Right hindlimb (tissue), 1 donor: ENCODE measurements around the gene TBC1D3B.
"Not testable (repeated sequence)": the region's sequence is repeated elsewhere in the genome, so short reads cannot be mapped to it uniquely, and the experiment has no call there.

ENCODE experiments used
- DNase-seq: peaks from one replicate; pipeline ENCODE4 v3.0.0-alpha.2; 2018

TBC1D3B gene

DNA sequence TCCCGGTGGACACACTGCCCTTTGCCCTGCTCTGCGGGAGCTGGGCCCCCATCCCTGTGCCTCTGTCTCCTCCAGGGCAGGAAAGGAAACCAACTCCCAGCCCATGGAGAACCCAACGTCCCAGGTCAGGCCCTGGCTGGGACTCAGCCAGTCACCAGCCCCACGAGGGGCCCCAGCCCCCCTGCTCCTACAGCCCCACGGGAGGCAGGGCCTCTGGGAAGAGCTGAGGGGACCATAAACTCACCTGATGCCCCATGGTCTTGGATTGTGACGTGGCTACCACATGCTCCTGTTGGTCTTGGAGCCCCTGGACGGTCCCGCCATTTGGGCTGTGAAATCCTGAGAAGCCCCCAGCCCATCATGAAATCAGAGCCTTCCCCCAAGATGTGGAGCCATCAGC is 7.6 kb downstream of the TBC1D3B start:
- not testable (repeated sequence) for DNase-seq

DNA sequence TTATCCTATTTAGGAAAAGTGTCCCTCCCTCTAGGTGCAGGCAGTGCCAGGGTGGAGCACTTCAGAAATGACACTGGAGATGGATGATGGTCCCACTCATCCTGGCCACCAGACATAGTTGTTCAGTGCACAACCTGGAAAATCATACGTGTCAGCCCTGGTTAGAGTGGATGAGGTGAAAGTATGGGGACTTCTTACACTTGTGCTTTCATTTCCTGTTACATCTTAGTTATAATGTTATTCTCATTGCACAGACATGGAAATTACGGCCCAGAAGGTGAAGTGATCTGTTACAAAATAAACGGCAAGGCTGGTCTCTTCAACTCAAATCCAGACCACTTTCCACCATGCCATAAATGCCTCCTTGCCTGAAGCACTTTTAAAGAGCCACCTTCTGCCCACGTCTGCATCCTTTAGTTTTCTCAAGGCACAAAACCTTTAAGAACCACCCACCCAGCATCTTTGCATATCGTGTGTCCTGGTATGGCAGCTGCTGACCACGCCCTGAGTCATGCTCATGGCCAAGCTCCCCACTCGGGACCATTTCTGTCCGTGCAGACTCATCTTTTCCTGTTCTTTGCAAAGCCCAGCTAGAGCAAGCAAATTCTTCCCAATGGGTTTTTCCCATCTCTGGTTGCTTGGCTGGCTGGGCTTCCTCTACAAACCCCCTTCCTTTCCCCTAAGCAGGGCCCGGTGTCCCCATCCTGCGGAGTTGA is 22.4 kb downstream of the TBC1D3B start:
- DNase-seq = no peak

DNA sequence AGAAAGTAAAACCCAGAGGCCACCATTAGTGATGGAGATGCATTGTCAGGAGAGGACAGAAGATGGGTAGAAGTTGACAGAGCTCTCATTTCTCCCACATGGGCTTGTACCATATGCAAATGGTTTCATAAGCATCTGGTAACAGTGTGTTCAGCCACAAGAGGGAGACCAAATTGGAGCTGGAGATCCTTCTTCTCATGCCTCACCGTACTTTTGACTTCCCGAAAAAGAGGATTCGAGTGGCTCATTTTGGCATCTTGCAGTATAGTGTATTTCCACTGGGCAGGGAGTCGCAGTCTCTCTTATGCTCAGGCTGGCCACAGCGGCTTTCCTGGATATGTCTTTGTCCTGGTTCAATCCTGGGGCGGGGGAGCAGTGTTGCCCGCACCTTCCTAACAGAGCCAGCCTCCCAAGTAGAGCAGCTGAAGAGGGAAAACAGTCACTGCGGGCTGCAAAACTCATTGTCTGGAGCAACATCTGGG is 23.8 kb downstream of the TBC1D3B start:
- no peak for DNase-seq

DNA sequence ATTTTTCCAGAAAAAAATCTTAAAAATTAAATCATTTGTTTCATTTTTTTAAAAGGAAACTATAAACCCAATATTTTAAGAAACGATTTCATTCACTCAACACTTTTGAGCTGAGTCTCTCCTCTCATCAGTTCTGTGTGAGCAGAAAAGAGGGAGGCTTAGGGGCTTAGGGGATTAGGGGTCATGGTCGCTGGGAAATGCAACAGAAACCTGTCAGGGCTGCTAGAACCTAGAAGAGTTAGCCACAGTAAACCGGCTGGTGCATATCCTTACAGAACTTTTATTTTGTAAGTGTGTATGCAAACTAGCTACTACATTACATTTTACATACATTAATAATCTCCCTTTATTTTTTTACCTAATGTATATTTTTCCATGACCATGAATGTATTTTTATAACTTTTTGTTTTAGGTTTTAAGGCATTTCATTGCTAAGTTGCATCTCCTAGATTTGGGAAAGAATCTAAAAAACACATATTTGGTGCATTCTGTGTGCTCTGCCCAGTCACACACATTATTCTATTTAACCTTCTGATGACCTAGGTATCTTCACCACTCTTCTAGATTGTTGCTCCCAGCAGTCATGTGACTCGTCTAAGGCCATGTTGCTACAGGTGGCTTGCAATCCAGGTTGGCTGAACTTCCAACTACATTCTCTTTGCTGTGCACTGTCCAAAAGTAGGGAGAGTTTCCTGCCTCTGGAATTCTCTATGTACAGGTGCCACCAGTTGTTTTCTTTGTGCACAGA is 24.4 kb downstream of the TBC1D3B start:
- no peak for DNase-seq

DNA sequence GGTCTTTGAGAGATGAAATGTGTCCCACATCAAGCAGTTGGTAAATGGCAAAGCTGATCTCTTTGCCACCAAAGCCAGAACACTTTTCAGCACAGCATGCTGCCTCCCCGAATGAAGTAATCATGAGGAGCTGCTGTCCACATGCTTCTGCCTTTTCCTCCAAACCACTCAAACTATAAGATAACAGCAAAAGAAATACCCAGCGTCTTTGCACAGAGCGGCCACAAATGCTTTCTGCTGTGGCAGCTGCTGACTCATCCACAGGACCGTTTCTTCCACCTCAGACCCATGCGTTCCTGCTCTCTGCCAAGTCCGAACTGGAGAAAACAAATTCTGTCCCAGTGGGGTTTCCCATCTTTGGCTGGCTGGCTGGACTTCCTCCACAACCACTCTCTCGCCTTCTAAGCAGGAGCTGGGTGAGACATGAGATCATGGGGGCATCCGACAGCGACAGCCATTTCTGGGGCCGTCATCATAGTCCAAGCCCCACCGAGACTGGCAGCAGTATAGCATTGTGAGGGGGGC is 27.1 kb downstream of the TBC1D3B start:
- no peak for DNase-seq

DNA sequence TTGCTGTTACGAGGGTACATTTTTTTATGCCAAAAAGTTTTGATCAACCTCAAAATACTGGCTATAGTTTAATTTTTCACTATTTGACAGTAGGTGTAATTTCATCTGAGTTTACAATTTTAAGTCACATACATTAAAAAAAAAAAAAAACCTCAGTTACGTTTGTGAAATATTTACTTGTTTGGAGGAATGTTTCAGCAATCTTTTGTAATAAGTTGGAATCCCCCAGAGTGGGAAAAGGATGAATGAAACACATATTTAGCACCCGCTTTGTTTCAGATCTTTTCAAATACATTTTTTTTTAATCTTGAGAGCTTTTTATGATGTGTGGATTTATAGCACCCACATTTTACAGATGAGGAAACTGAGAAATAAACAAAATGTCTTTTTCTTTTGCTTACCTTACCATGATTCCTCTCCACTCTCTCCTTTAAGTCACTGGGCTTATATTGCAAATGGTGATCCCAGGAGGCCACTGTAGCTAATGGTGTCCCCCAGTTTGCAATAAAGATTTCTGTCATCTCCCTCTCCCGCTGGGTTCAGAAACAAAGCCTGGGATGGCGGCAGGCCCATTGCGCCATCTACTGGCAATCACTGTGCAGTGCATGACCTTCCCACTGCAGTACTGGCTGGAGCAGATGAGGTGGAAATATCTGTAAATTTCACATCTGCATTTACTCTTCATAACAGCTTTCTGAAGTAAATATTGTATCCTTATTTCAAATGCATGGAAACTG is 27.7 kb downstream of the TBC1D3B start:
- DNase-seq = peak; percentile 69

DNA sequence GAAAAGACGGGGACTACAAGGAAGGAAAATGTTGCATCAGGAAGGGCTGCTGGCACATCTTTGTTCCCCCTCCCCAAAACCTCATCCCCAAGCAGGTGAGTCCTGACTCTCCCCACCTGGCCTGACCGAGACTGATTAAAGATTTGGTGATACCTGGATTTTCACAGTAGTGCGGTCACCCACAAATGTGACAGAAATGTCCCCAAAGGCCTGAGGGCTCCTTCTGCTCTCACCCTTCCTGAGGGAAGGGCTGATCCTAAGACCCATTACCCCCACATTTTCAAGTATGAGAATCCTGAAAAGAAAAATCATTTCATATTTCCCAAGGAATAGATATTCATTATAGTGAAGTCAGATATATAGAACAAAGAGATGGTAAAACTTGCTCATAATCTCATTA is 28.8 kb downstream of the TBC1D3B start:
- no peak for DNase-seq

DNA sequence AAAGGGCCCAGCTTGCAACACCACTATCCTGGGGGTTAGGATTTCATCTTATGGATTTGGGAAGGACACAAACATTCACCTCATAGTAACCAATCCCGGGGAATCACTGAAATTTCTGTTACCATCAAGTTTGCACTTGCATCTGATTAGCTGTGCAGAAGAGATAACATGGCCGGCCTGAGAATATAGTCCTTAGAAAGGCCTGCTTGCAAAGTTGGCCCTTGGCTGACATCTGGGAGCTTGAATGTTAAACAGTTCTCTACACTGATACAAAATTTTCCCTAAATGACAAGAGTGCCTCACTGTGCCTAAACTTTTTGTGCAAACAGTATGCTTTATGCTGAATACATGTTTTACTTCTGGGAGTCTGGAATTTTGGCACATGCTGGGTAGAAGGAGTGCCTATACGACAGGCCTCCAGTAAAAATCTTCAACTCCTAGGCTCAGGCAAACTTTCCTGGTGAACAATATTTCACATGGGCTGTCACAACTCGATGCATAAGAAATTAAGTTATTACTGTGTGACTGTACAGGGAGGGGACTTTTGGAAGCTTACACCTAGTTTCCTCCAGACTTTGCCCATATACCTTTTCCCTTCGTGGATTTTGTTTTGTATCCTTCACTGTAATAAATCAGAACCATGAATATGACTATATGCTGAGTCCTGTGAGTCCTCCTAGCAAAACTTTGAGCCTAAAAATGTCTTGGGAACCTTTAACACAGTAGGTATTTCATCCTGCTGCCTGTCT is 31.3 kb downstream of the TBC1D3B start:
- DNase-seq = no peak

DNA sequence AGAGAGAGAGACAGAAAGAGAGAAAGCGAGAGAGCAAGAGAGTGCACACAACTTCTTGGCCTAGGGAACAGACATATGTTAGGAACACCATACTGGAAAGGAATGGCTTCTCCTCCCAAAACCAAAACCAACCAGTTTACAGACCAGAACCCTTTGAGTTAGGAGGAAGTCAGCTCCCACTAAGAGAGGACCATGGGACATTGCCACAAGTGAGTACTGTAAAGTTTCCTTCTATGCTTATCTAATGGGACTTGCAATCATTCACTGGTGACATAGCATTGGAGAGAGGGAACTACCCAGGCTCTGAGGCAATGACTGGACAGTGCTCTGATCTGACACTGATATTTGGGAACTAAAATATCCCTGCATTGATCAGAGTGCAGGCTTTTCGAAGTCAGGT is 32.4 kb downstream of the TBC1D3B start:
- DNase-seq = no peak

DNA sequence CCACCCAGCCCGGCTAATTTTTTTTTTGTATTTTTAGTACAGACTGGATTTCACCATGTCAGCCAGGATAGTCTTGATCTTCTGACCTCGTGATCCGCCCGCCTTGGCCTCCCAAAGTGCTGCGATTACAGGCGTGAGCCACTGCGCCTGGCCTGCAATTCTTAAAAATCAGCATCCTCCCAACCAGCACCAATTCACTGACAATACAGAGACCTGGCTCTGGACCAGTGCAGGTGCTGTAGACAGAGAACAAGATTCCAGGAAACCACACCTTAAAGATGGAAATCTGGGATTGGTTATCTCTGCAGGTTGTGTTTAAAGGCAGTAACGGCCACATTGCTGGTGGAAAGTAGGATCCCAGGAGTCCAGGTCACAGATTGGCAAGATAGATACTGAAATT is 33.6 kb downstream of the TBC1D3B start:
- DNase-seq = no peak

DNA sequence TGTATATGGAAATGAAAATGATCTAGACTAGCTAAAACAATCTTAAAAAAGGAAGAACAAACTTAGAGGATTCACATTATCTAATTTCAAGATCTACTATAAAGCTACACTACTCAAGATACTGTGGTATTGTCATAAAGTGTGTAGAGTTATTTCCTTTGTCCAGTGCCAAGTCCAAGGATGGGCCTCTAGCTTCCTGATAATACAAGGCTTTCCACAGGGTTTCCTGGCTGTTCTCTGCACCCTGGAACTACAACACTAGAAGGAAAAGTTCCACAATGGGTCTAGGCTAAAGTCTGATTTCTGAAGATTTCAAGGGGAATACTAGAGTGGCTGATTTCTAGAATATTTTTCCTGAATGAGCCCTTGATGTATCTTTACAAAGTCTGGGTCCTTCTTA is 34.2 kb downstream of the TBC1D3B start:
- no peak for DNase-seq

DNA sequence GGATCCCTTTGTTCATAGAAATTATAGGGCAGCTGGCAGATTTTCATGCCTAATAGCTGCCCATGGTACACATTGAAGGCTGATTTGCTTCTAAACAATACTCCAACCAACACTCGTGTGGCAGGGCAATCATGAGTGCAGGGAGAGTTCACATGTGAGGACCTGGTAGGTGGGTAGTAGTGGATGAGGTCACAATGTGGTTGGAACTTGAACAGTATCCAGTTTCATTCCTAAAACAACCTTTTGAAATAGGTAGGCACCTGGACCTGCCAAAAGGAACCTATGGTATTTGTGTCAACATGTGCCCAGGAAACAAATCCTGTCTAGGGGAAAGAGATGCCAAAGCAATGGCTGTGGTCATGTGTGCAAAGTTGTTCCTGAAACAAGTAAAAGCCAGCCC is 40.0 kb downstream of the TBC1D3B start:
- DNase-seq = no peak

DNA sequence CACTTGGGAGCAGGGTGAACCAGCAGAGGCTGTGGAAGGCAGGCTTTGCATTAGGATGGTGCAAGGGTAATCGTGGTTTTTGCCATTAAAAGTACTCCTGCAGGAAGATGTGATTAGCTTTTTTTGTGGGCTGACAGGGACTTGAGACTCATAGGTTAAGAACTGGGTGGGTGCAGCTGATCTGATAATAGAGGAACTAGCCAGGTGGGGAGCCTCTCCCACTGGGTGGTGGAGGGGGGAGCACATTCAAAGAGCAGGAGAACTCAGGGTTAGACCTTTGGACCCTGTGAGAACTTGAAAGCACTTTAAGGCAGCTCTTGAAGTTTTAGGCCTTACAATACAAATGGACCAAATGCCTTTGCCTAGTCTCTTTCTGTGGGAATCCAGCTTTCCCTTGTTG is 40.4 kb downstream of the TBC1D3B start:
- no peak for DNase-seq

DNA sequence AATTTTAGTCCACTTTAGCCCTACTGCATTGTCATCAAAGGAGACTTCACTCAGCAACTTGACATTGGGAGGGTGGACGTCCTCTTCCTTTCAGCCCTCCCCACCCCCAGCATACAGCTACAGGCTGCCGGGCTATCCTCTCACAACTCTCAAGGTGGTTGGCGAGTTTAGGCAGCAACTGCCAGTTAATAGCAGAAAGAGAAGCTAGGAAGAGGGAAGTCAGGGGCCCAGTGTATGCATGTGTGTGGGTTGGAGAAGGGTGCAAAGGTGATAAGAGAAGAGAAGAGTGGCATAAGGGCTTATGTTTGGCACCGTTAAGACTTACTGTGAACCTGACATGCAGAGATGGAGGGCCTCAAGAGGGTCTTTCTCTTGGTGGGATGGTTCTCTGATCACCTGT is 41.0 kb downstream of the TBC1D3B start:
- DNase-seq = no peak

DNA sequence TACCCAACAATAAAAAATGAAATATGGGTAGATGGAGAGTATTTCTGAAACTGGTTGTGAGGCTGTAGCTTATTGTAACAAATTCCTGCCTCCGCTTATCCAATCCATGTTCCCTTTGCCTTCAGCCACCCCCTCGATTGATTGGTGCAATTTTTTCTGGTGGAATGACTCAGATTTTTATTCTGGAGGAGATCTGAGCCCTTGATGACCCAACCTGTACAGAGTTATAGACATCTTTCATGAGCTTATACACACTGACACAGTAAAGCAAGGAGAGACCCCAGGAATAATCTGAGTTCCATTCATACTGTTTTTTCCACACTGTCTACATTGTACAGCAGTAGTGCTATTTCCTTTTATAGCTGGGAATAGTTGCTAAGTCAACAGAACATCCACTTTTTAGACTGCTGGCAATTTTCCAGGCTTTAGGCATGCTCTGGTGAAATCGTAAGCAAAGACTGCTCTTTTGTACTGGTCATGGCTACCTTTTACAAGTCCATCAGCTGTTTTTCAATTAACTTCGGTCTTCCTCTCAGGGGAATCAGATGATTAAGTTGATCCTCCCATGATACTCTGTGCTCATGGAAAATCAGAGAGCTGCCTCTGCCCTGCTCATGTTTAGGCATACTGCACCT is 42.7 kb downstream of the TBC1D3B start:
- no peak for DNase-seq

DNA sequence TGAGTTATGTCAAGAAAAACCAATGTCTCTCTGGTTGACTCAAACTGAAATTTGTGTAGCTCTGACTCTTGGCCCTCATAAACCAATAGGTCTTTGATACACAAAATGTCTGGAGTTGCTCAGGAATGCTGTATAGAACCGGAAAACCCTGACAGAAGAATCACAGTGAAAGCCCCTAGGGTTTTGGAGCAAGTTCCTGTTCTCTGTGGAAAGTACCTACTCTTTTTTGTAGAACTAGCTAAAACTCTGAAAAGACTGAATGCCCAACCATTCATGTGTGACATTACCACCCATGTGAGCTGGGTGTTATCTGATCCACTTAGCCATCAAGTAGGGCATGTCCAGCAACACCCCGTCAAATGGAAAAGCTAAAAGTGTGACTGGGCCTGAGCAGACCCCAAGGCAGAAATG is 44.0 kb downstream of the TBC1D3B start:
- no peak for DNase-seq

DNA sequence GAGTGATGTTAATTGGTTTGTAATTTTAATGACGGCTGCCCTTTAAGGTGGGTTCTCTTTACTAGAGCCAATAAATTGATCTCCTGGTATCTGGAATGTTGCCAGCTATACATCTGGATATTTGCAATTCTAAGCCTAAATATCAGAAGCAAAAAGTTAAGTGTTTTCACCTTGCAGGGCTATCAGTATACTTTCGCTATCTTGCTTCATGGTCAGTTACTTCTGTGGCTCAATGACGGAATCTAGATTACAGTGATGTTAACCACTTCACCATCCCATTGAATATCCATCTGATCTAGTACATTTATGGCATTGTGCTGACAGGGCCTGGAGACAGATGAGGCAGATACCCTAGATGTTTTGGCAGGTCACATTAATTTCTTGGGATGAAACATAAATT is 44.5 kb downstream of the TBC1D3B start:
- no peak for DNase-seq

DNA sequence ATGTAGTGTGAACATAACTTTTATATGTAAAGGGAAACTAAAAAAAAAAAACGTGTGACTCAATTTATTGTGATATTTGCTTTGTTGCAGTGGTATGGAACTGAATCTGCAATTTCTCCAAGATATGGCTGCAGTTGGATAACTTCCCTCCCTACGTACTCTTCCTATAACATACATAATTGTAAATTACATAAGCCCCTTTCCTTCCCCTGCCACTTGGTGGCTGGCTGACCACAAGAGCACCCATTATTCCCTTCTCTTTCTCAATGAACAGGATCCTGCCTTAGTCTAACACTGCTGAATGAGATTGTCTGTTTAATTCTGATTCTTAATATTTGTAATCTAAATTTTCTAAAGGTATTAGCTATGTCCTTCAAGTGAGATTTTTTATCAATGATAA is 45.0 kb downstream of the TBC1D3B start:
- DNase-seq = no peak

DNA sequence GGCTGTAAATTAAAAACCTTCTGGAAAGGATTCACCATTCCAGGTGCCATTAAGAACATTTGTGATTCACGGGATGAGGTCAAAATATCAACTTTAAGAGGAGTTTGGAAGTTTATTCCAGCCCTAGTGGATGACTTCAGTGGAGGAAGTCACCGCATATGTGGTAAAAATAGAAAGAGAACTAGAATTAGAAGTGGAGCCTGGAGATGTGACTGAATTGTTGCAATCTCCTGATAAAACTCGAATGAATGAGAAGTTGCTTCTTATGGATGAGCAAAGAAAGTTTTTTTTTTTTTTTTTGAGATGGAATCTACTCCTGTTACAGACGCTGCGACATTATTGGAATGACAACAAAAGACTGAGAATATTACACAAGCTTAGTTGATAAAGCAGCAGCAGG is 46.1 kb downstream of the TBC1D3B start:
- DNase-seq = no peak

DNA sequence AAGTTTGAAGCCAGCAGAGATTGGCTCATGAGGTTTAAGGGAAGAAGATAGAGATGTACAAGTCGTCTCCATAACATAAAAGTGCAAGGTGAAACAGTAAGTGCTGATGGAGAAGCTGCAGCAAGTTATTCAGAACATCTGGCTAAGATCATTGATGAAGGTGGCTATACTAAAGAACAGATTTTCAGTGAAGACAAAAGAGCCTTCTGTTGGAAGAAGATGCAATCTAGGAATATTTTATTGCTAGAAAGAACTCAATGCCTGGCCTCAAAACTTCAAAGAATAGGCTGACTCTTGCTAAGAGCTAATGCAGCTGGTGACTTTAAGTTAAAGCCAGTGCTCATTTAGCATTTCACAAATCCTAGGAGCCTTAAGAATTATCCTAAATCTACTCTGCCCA is 46.8 kb downstream of the TBC1D3B start:
- no peak for DNase-seq

DNA sequence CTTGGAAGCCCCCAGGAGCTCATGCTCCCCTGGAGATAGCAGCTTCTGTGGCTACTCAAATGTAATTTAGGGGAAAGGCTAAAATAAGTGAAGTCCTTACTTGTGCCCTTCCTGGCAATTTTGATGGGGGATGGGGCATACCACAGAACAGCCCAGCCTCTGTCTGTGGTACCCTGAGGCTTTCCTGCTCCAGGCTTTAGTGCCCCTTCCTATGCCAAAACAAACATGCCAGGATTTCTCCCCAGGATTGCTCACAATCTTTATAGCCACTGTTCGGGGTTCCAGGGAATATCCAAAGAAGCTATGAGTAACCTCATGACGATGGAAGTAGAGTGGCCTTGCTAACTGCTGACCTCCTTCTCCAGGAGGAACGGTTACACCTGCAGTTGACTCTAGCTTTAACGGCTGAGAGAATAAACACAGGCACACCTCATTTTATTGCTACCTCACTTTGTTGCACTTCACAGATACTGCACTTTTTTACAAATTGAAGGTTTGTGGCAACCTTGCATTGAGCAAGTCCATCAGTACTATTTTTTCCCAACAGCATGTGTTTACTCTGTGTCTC is 47.9 kb downstream of the TBC1D3B start:
- DNase-seq = no peak

DNA sequence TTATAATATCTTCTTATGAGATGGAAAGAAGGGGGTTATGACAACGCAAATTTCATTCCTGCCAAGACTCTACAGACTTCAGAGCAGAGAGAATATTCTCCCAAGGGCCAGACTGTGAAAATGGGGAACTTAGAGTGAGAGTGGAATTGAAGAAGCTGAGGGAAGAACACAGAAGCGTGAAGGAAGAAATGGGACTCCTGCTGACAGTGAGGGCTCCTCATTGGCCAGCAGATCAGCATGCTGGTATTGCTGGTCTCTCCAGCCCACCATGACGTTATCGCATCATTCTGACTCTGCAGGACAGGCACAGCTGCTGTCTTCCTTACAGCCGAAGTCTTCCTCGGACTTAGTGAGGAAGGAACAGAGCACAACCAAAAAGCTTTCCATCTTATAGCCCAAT is 48.5 kb downstream of the TBC1D3B start:
- DNase-seq = no peak
